Neuronal stem cell (in vitro differentiated cells): ENCODE measurements around the gene ZSCAN2.
"Not testable (repeated sequence)": the region's sequence is repeated elsewhere in the genome, so short reads cannot be mapped to it uniquely, and the experiment has no call there.

Experiments used
- DNase-seq: peaks from one replicate; pipeline ENCODE4 v3.0.0-alpha.2; 2013; ENCODE audit warnings: low spot score
- H2AFZ ChIP-seq: one replicate; pipeline ENCODE4 v1.6.1; 2013; ENCODE audit warnings: mild to moderate bottlenecking, low read length, inconsistent platforms
- H2AK5ac ChIP-seq: 2 replicates; pipeline ENCODE4 v1.6.1; 2013; ENCODE audit warnings: low read depth, mild to moderate bottlenecking, inconsistent platforms, low read length, moderate library complexity, mixed read lengths
- H2BK120ac ChIP-seq: 2 replicates; pipeline ENCODE4 v1.6.1; 2013; ENCODE audit warnings: low read depth, mild to moderate bottlenecking, inconsistent platforms, low read length, moderate library complexity, mixed read lengths
- H2BK12ac ChIP-seq: one replicate; pipeline ENCODE4 v1.6.1; 2013; ENCODE audit warnings: low read length, inconsistent platforms
- H2BK15ac ChIP-seq: 2 replicates; pipeline ENCODE4 v1.6.1; 2013; ENCODE audit warnings: mild to moderate bottlenecking, low read length, inconsistent platforms, mixed read lengths
- H2BK5ac ChIP-seq: one replicate; pipeline ENCODE4 v1.6.1; 2013; ENCODE audit warnings: inconsistent platforms, mild to moderate bottlenecking, low read length, moderate library complexity
- H3K14ac ChIP-seq: one replicate; pipeline ENCODE4 v1.6.1; 2013; ENCODE audit warnings: low read length, inconsistent platforms
- H3K18ac ChIP-seq: 2 replicates; pipeline ENCODE4 v1.6.1; 2013; ENCODE audit warnings: low read length, inconsistent platforms
- H3K23ac ChIP-seq: 2 replicates; pipeline ENCODE4 v1.6.1; 2013; ENCODE audit warnings: low read depth, mild to moderate bottlenecking, mixed read lengths, low read length, inconsistent platforms; ENCODE audit not compliant: poor library complexity
- H3K27ac ChIP-seq: replicated peaks from 3 replicates; pipeline ENCODE4 v1.5.1; 2013; ENCODE audit warnings: low read length, inconsistent platforms
- H3K27me3 ChIP-seq, 3 experiments: 2 replicates each; pipeline ENCODE4 v1.6.1; 2013; ENCODE audit warnings: low read length in 3 of 3, mild to moderate bottlenecking in 2 of 3, inconsistent platforms in 1 of 3, low read depth in 1 of 3, mixed read lengths in 1 of 3, moderate library complexity in 1 of 3; ENCODE audit not compliant: control insufficient read depth in 3 of 3, insufficient read depth in 3 of 3
- H3K36me3 ChIP-seq, 2 donors: replicated peaks in 1 of 2; 2 replicates each; pipeline ENCODE4 v1.6.1; 2013; ENCODE audit warnings: low read length in 2 of 2; ENCODE audit not compliant: control insufficient read depth in 2 of 2, insufficient read depth in 2 of 2
- H3K4ac ChIP-seq: 2 replicates; pipeline ENCODE4 v1.6.1; 2013; ENCODE audit warnings: inconsistent platforms, mild to moderate bottlenecking, low read length, moderate library complexity
- H3K4me1 ChIP-seq, 2 donors: 1 replicate in 1 of 2; 2 replicates in 1 of 2; pipeline ENCODE4 v1.6.1; 2013; ENCODE audit warnings: low read length in 2 of 2, low read depth in 1 of 2; ENCODE audit not compliant: control insufficient read depth in 2 of 2, insufficient read depth in 1 of 2
- H3K4me2 ChIP-seq: one replicate; pipeline ENCODE4 v1.6.1; 2013; ENCODE audit warnings: mild to moderate bottlenecking, low read length, inconsistent platforms; ENCODE audit not compliant: insufficient read depth, poor library complexity, severe bottlenecking
- H3K4me3 ChIP-seq, 2 donors: 2 replicates each; pipeline ENCODE4 v1.5.1; 2013; ENCODE audit warnings: low read length in 2 of 2, mild to moderate bottlenecking in 2 of 2, inconsistent platforms in 1 of 2, moderate library complexity in 1 of 2
- H3K79me1 ChIP-seq: one replicate; pipeline ENCODE4 v1.6.1; 2013; ENCODE audit warnings: low read depth, mild to moderate bottlenecking, inconsistent platforms, low read length, moderate library complexity
- H3K9ac ChIP-seq: one replicate; pipeline ENCODE4 v1.6.1; 2013; ENCODE audit warnings: mild to moderate bottlenecking, low read depth, low read length, inconsistent platforms; ENCODE audit not compliant: poor library complexity
- H3K9me3 ChIP-seq, 2 donors: replicated peaks in 1 of 2; 2 replicates each; pipeline versions ENCODE3 to v1.6.1; 2013; ENCODE audit warnings: low read length in 2 of 2, mild to moderate bottlenecking in 2 of 2, inconsistent platforms in 1 of 2, low read depth in 1 of 2, mixed read lengths in 1 of 2, moderate library complexity in 1 of 2; ENCODE audit not compliant: control insufficient read depth in 2 of 2, insufficient read depth in 1 of 2
- H4K8ac ChIP-seq: one replicate; pipeline ENCODE4 v1.6.1; 2013; ENCODE audit warnings: low read depth, mild to moderate bottlenecking, inconsistent platforms, low read length, moderate library complexity
- H4K91ac ChIP-seq: one replicate; pipeline ENCODE4 v1.6.1; 2013; ENCODE audit warnings: low read length, low read depth, mild to moderate bottlenecking, inconsistent platforms; ENCODE audit not compliant: poor library complexity
- WGBS, 2 donors: extraction: QIAGEN DNeasy Blood & Tissue Kit; methylation state at CpG; one replicate each; pipeline ENCODE4 v1.1.7; 2013; ENCODE audit warnings: missing lambda C conversion rate in 2 of 2, mixed read lengths in 1 of 2; ENCODE audit not compliant: insufficient read length in 2 of 2, insufficient replicate concordance in 1 of 2; ENCODE audit errors: extremely low coverage in 2 of 2; 5-methylcytosine and 5-hydroxymethylcytosine counted together

ZSCAN2 gene

GRCh38 chr15:84583921-84584320 is 16.9 kb upstream of the ZSCAN2 start:
- WGBS, 2 donors, result no CpG with 5 or more reads among the region's 4 CpGs
- not testable (repeated sequence) for H3K4me3 ChIP-seq, H3K4ac ChIP-seq, H3K9ac ChIP-seq, H3K14ac ChIP-seq, H3K27ac ChIP-seq, H3K79me1 ChIP-seq, H2BK15ac ChIP-seq, H2BK5ac ChIP-seq, H2BK12ac ChIP-seq, H4K91ac ChIP-seq, H2AFZ ChIP-seq, H3K36me3 ChIP-seq, H3K18ac ChIP-seq, H4K8ac ChIP-seq, H2BK120ac ChIP-seq, H3K23ac ChIP-seq, H2AK5ac ChIP-seq, H3K4me2 ChIP-seq, H3K9me3 ChIP-seq, DNase-seq
- Histone ChIP-seq H3K27me3 (peaks cover 0 to 12% (median 5%) of the 10 kb centered on the region in 3 experiments), H3K4me1 (peaks cover 0 to 13% of the 10 kb centered on the region in 2 donors)

- Histone ChIP-seq H3K27me3 (peaks cover 0 to 22% (median 5%) of the 10 kb centered on the region in 3 experiments), H4K8ac (no peak overlapping the region), H2BK12ac (no peak overlapping the region), H2BK120ac (no peak overlapping the region), H3K9me3 (no peaks in the 10 kb centered on the region), H2BK5ac (no peak overlapping the region), H3K36me3 (no peaks in the 10 kb centered on the region), H2BK15ac (no peak overlapping the region), H2AFZ (peak overlapping the region; percentile 92), H3K23ac (no peak overlapping the region), H3K27ac (no peak overlapping the region), H3K4me2 (no peak overlapping the region), H3K14ac (no peak overlapping the region), H3K9ac (no peak overlapping the region), H3K18ac (no peak overlapping the region), H2AK5ac (no peak overlapping the region), H3K4me1 (peaks cover 0 to 13% of the 10 kb centered on the region in 2 donors), H3K79me1 (no peaks in the 10 kb centered on the region), H3K4me3 (no peak overlapping the region), H4K91ac (no peak overlapping the region), H3K4ac (no peak overlapping the region)
- DNase-seq, result no peak
- no CpG with 5 or more reads among the region's 6 CpGs for WGBS, 2 donors
These were observed 14.1 kb upstream of the ZSCAN2 start for GRCh38 chr15:84586696-84587095.

- Histone ChIP-seq H2BK15ac (no peak overlapping the region), H3K27me3 (peaks cover 0 to 22% (median 5%) of the 10 kb centered on the region in 3 experiments), H3K4me2 (no peak overlapping the region), H3K36me3 (no peaks in the 10 kb centered on the region), H3K27ac (no peak overlapping the region), H3K79me1 (no peaks in the 10 kb centered on the region), H3K4me1 (peaks cover 0 to 13% of the 10 kb centered on the region in 2 donors), H2BK120ac (no peak overlapping the region), H3K18ac (no peak overlapping the region), H3K4me3 (no peak overlapping the region), H4K91ac (no peak overlapping the region), H3K9me3 (peaks cover 0 to 1% of the 10 kb centered on the region in 2 donors), H3K4ac (no peak overlapping the region), H4K8ac (no peak overlapping the region), H3K14ac (no peak overlapping the region), H3K23ac (no peak overlapping the region), H2AFZ (peak overlapping the region; percentile 92), H2BK5ac (no peak overlapping the region), H2BK12ac (no peak overlapping the region), H3K9ac (no peak overlapping the region), H2AK5ac (no peak overlapping the region)
- peak; percentile 80 for DNase-seq
- WGBS, 2 donors, result no CpG with 5 or more reads among the region's 26 CpGs
These were observed 12.5 kb upstream of the ZSCAN2 start for GRCh38 chr15:84588053-84588874.

- Histone ChIP-seq H3K4me3 (no peak overlapping the region), H3K4ac (no peak overlapping the region), H2BK12ac (no peak overlapping the region), H2BK120ac (no peak overlapping the region), H2AK5ac (no peak overlapping the region), H2AFZ (no peak overlapping the region), H3K79me1 (no peaks in the 10 kb centered on the region), H4K8ac (no peak overlapping the region), H3K36me3 (no peaks in the 10 kb centered on the region), H3K14ac (no peak overlapping the region), H3K9ac (no peak overlapping the region), H3K18ac (no peak overlapping the region), H3K27ac (no peak overlapping the region), H3K4me2 (no peak overlapping the region), H3K4me1 (peaks cover 2 to 15% of the 10 kb centered on the region in 2 donors), H2BK15ac (no peak overlapping the region), H3K27me3 (peaks cover 0 to 18% (median 5%) of the 10 kb centered on the region in 3 experiments), H4K91ac (no peak overlapping the region), H2BK5ac (no peak overlapping the region), H3K23ac (no peak overlapping the region), H3K9me3 (peaks cover 0 to 3% of the 10 kb centered on the region in 2 donors)
- no peak for DNase-seq
- WGBS, 2 donors, result no CpG with 5 or more reads among the region's 2 CpGs
These were observed 10.4 kb upstream of the ZSCAN2 start for GRCh38 chr15:84590406-84590805.
